HG02571 (cell line): ENCODE results near the gene FUT4.
"Not testable (repeated sequence)": the region's sequence is repeated elsewhere in the genome, so short reads cannot be mapped to it uniquely, and the experiment has no call there.

Experiments used
- ATAC-seq: cut with Tn5 transposase; IDR thresholded peaks from one replicate; pipeline ENCODE4 v1.9.1; 2021; ENCODE audit warnings: mild to moderate bottlenecking, moderate library complexity; ENCODE audit not compliant: unreplicated experiment

FUT4 gene

DNA sequence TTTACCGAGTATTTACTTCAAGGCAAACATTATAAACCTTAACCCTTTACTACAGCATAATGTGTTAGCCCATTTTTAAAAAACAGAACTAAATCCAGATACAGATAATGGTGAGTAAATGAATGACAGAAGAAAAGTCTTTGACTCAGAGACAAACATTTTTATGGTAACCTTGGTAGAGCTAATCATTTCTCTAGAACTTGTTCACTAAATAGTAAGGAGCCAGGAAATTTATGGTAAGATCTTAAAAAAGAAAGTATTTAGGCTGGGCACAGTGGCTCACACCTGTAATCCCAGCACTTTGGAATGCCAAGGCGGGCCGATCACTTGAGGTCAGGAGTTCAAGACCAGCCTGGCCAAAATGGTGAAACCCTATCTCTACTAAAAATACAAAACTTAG lies 11.5 kb upstream of the FUT4 start:
- ATAC-seq, result no peak

DNA sequence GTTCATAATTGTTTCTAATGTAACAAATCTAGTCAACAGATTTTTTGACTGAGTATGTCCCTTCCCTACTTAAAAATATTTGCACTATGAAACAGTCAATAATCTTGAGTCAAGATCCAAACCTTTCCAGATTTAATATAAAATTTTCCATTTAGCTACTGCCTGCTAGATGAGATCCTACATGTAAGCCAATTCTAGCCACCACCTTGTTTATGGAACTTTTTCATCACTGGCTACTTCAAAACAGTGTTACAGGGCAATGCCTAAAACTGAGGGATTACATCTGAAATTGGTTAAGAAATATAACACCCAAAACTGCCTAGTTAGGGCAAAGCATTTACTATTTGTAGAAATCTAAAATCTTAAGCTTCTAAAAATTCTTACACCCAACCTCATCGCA lies 10.5 kb upstream of the FUT4 start:
- ATAC-seq, result no peak

DNA sequence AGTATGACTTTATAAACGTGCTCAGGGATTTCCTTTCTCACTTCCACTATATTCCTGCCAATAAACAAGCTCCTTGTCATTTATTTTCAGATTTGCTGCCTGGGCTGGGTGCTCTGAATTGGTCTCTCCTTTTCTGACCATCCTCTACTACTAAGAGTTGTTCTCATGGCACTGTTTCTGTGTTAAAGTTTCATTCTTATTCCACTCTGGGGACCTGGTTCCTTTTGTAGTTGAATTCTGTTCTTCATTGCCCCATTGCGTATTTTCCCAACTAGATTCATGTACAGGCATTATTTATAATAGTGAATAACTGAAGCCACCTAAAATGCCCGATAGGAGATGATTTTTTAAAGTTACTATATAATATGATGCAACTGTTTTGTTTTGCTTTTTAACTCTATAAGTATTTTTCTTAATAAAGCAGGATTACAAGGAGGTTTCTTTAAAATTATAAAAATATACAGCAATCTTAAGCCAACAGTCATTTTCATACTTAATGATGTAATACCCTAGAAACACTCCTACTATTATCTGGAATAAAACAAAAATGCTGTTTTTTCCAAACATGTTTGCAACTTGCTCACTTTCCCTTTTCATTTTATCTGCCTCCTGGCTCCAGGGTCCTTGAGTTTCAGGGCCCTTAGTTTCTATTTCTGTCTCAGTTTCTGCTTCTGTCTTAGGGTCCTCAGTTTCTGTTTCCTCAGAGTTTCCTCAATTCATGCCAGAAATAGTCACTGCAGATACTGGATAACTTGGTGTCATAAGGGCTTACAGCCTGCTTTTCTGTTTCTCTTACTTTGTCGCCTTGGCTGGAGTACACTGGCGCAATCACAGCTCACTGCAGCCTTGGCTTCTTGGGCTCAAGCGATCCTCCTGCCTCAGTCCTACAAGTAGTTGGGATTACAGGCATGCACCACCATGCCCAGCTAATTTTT lies 9.8 kb upstream of the FUT4 start:
- no peak for ATAC-seq

DNA sequence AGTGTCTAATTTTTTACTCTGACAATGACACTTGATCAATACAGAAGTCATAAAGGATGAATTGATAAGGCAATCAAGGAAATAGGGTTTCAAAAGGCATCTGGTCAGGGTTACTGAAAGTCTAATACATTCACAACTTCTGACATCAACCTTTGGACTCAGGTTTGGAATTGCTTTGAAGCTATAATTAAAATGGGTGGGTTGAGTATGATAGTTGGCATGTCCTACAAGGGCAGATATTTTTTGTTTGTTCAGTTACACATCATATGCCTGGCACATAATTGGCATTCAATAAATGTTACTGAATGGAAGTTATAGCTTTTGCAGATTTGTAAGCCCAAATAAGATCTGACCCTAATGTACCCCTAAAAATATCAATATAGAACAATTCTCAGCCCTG lies 7.3 kb upstream of the FUT4 start:
- no peak for ATAC-seq

DNA sequence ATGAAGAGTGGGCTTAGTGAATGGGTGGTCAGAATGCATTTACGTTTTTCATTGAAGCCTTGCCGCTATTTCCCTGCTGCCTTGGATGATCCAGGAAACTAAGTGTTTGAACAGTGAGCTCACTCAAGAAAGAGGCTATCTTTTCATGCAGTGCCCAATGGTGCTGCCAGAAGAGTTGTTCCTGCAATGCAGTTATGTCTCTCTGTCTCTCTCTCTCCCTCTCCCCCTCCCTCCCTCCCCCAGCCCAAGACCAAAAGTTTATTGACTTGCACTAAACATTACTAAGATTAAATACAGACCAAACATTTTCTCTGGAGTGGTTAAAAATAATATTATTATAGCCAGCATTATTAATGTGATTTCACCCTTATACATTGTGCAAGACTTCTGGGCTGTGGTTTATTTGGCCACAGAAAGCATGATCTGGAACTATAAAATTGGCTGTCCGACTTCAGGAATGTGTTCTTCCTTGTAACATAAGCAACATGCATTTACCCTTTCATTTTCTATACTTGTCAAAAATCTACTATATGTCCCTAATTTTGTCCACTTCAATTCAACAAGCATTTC lies 6.6 kb upstream of the FUT4 start:
- no peak for ATAC-seq

DNA sequence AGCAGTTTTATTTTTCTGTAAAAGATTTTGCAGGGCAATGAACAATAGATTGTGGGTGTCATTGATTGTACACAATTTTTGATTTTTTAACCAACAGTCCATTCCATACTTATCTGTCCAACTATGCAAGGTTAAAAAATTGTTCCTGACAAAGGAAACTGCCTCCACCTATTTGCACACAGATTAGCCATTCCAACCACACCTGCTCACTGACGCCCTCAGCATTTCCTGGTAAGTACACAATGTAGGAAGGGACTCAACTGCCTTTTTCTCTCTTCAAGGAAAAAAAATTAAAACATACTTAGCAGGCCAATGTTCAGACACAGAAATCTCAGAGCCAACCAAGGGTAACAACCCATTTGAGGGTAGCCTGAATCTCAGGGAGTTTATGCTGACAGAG lies 4.3 kb upstream of the FUT4 start:
- no peak for ATAC-seq

DNA sequence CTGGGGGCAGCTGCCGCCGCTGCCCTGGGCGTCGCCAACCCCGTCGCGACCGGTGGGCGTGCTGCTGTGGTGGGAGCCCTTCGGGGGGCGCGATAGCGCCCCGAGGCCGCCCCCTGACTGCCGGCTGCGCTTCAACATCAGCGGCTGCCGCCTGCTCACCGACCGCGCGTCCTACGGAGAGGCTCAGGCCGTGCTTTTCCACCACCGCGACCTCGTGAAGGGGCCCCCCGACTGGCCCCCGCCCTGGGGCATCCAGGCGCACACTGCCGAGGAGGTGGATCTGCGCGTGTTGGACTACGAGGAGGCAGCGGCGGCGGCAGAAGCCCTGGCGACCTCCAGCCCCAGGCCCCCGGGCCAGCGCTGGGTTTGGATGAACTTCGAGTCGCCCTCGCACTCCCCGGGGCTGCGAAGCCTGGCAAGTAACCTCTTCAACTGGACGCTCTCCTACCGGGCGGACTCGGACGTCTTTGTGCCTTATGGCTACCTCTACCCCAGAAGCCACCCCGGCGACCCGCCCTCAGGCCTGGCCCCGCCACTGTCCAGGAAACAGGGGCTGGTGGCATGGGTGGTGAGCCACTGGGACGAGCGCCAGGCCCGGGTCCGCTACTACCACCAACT lies 1.0 kb downstream of the FUT4 start:
- no peak for ATAC-seq

DNA sequence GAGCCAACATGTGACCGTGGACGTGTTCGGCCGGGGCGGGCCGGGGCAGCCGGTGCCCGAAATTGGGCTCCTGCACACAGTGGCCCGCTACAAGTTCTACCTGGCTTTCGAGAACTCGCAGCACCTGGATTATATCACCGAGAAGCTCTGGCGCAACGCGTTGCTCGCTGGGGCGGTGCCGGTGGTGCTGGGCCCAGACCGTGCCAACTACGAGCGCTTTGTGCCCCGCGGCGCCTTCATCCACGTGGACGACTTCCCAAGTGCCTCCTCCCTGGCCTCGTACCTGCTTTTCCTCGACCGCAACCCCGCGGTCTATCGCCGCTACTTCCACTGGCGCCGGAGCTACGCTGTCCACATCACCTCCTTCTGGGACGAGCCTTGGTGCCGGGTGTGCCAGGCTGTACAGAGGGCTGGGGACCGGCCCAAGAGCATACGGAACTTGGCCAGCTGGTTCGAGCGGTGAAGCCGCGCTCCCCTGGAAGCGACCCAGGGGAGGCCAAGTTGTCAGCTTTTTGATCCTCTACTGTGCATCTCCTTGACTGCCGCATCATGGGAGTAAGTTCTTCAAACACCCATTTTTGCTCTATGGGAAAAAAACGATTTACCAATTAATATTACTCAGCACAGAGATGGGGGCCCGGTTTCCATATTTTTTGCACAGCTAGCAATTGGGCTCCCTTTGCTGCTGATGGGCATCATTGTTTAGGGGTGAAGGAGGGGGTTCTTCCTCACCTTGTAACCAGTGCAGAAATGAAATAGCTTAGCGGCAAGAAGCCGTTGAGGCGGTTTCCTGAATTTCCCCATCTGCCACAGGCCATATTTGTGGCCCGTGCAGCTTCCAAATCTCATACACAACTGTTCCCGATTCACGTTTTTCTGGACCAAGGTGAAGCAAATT lies 1.8 kb downstream of the FUT4 start:
- ATAC-seq, result no peak

DNA sequence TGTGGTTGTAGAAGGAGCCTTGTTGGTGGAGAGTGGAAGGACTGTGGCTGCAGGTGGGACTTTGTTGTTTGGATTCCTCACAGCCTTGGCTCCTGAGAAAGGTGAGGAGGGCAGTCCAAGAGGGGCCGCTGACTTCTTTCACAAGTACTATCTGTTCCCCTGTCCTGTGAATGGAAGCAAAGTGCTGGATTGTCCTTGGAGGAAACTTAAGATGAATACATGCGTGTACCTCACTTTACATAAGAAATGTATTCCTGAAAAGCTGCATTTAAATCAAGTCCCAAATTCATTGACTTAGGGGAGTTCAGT lies 2.4 kb downstream of the FUT4 start:
- no peak for ATAC-seq

DNA sequence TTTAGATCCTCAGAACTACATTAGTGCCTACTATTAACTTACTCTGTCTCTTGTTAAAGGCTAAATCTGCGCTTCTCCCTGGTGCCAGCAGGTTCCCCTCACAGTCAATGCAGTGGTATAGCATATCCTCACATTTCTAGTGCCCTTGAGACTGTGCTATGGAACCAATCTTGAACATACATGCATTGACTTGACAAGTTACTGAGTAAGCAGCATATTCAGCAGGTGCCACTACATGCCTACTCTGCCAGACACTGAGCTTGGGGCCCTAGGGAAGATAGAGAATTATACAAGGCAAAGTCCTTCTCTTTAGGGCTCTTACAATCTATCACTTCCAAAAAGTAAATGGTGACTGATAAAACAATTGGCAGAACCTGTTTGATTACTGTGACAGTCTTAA lies 3.2 kb downstream of the FUT4 start:
- ATAC-seq, result no peak

DNA sequence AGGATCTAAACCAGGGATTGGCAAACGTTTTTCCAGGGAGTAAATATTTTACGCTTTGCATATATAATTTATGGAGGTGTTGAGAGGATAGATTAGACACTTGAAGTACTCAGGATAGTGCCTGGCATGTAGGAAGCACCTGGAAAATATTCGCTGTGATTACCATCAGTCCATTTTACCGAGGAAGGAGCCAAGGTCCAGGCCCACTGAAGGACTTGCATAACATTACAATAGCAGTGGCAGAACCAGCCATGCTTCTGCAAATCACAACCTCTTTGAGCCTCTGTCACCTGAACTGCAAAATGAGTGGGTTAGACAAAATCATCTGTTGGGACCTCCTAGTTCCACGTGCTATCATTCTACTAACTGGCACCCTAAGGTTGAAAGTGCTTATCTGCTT lies 5.4 kb downstream of the FUT4 start:
- ATAC-seq, result no peak

DNA sequence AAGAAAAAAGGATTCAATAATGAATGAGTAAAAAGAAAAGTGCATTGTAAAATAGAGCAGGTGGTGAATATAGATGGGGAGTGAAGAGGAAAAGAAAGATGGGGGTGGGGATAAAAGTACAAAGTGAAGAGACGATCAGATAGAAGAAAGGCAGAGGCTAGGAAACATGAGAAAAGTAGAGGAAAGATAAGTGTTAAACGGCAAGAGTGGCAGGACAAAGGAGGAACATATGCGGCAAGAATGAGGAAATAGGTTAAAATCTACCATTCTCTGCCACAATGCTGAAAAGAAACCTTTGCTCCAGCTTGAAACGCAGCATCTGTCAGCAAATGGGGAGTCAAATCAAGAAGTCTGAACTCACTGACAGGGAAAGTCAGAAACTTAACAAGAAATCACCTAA lies 6.8 kb downstream of the FUT4 start:
- ATAC-seq, result no peak

DNA sequence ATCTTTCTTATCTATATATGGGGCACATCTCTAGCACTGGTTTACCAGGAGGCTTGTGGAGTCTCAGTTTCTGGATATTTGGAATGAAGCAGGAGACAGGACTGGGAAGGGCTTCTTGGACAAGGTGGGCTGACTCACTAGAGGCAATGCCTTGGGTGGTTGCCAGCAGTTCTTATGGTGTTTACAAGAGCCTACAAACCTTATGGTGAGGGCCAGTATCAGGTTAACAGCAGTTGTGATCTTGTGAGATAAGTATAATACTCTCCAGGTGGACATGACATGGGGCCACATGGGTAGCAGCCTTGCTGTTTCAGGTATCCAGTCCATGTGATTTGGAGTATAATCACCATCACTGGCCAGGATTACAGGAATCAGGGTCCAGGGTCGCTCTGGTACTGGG lies 10.2 kb downstream of the FUT4 start:
- ATAC-seq, result no peak

DNA sequence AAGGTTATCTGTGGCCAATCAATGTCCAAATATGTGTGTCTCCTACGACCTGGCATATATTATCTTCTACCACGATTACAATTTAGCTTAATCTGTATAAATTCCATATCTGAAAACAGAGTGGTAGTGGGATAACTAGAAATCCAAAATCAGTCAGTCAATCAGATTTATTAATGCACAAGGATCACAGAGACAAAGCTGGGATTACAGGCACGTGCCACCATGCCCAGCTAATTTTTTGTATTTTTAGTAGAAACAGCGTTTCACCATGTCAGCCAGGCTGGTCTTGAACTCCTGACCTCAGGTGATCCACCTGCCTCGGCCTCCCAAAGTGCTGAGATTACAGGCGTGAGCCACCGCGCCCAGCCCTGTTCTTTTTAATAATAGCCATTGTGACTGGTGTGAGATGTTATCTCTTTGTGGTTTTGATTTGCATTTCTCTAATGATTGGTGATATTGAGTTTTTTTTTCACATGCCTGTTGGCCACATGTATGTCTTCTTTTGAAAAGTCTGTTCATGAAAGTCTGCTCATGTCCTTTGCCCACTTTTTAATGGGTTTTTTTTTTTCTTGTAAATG lies 12.1 kb downstream of the FUT4 start:
- ATAC-seq, result not testable (repeated sequence)

DNA sequence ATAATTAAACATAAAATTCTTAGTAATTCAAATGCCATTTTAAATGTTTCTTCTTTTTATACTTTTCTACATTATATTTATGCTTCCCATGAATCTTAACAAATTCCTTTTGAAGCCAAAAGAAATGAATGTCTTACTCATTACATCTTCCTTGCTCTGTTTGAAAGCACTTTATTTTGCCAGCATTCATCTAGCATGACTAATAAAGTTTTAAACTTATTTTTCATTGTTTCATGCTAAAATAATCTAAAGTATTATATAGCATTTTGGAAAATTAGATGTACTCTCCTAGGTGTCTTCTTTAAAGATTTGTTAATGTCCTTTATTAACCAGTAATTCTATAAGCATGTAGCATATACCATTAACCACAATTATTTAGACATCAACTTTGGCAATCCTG lies 13.7 kb downstream of the FUT4 start:
- no peak for ATAC-seq

DNA sequence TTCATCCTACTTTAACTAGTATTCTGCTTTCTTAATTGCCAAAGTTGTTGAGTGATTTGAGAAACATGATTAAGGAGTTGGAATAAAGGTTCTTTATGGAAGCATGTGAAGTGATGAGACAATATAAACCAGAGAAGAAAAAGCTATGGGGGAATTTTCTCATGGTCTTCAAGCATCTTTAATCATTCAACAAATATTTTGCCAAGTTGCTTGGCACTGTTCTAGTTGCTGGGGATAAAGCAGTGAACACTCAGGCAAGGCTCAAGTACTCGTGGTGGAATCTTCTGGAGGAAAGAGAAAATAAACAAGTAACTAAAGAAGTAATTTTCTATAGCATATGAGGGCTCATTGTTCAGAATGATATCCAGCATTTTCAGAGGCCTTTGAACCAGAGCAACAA lies 14.3 kb downstream of the FUT4 start:
- no peak for ATAC-seq

DNA sequence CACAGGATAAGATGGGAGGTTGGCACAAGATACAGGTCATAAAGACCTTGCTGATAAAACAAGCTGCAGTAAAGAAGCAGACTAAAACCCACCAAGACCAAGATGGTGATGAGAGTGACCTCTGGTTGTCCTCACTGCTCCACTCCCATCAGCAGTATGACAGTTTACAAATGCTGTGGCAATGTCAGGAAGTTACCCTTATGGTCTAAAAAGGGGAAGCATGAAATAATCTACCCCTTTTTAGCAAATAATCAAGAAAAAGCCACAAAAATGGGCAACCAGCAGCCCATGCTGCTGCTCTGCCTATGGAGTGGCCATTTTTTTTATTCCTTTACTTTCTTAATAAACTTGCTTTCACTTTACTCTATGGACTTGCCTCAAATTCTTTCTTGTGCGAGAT lies 14.7 kb downstream of the FUT4 start:
- ATAC-seq, result no peak

DNA sequence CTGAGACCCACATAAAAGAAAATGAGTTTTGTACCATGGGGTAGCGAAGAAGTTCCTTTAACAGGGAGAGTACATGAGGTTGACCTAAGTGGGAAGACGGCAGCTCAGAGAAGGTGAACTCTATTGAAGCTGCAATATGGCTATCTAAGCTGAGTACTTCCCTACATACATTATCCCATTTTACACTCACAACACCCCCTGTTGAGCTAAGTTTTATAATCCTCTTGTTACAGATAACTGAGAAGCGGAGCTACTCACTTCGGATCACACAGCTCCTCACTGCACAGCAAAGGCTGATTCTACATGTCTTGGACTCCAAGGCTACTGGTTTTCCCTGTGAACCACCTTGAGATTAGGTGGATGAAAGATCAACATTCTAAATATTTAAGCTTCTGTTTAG lies 15.2 kb downstream of the FUT4 start:
- ATAC-seq, result no peak

DNA sequence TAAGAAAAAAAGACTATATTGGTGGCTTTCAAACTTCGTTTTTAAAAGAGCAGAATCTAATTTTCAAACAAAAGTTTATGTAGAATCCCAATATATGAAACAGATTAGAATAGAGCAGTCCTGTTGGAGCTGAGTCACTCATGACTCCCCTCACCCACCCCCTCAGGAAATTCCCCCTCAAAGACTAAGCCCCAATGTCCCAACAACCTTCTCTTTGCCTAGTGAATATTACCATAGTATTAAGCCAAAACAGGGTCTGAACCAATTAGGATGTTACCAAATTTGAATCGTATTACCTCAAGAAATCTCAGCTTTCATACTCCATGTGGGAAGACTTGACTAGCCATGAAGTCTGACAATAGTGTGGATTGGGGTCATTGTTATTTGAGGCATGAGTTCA lies 15.6 kb downstream of the FUT4 start:
- no peak for ATAC-seq

DNA sequence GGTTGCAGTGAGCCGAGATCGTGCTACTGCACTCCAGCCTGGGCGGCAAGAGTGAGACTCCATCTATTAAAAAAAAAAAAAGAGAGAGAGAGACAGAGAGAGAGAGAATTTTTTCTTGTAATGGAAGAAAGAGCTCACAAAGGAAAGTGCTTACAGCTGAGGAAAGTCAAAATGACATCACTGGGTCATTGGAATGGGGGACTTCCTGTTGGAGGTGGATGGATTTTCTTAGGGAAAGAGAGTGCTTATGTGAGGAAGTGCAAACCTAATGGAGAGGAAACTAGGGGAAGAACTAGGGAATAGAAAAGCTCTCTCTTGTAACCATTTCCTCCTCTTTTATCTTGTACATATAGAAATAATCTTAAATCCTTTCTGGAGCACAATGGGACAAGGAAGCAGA lies 17.1 kb downstream of the FUT4 start:
- no peak for ATAC-seq

DNA sequence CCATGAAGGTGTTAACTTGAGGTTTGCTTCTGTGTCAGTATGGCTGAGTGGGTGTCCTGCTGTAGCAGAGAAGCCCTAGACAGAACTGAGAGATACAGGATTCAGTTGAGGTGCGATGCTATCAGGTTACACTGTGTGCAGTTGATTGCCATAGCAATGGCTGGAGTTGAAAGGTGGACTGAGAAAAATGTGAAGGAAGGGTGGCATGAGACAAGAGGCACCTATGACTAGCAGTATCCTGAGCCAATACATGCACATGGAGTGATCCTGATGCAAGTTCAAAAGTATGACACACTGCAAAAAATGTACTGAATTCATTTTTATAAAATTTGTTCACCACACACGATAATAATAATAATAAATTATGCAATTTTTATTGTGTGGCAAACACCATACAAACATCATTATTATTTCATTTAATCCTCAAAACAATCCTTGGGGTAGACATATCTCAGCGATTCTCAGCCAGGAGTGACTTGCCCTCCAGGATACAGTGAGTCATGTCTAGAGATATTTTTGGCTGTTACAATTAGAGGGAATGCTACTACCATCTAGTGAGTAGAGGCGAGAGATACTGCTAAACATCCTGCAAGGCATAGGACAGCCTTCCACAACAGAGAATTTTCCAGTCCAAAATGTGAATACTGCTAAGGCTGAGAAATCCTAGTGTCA lies 19.6 kb downstream of the FUT4 start:
- ATAC-seq, result no peak
